ENCODE data around the gene CPNE7.

GRCh38 chr16:89554343-89554742 lies 21.2 kb upstream of the CPNE7 start:
- TF ChIP-seq, protein P1, sequence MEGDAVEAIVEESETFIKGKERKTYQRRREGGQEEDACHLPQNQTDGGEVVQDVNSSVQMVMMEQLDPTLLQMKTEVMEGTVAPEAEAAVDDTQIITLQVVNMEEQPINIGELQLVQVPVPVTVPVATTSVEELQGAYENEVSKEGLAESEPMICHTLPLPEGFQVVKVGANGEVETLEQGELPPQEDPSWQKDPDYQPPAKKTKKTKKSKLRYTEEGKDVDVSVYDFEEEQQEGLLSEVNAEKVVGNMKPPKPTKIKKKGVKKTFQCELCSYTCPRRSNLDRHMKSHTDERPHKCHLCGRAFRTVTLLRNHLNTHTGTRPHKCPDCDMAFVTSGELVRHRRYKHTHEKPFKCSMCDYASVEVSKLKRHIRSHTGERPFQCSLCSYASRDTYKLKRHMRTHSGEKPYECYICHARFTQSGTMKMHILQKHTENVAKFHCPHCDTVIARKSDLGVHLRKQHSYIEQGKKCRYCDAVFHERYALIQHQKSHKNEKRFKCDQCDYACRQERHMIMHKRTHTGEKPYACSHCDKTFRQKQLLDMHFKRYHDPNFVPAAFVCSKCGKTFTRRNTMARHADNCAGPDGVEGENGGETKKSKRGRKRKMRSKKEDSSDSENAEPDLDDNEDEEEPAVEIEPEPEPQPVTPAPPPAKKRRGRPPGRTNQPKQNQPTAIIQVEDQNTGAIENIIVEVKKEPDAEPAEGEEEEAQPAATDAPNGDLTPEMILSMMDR (conservative IDR thresholded peaks at IDR 0.05; ENCODE audit: low read depth, low read length) = no peak
- no peak for TF ChIP-seq EZH2 (IDR thresholded peaks at IDR 0.05; ENCODE audit: borderline replicate concordance, low read depth, low read length, poor library complexity, severe bottlenecking)
